ACC112 (cell line): Measurements from ENCODE around the gene CIB4.

Source experiments
- H2AFZ ChIP-seq: fragments of 200-600 bp; sonication (generic); one replicate; pipeline ENCODE4 v1.6.0; 2017; ENCODE audit warnings: antibody characterized with exemption, low read length; ENCODE audit not compliant: unreplicated experiment
- H3K27ac ChIP-seq: fragments of 200-600 bp; sonication (generic); 2 replicates; pipeline ENCODE4 v1.5.1; 2014; ENCODE audit warnings: low read depth, mild to moderate bottlenecking, antibody characterized with exemption, low read length, moderate library complexity
- H3K27me3 ChIP-seq: fragments of 200-600 bp; sonication (generic); 2 replicates; pipeline ENCODE4 v1.6.1; 2014; ENCODE audit warnings: mild to moderate bottlenecking, antibody characterized with exemption, low read length, moderate library complexity, mixed read lengths; ENCODE audit not compliant: insufficient read depth
- H3K36me3 ChIP-seq: fragments of 200-600 bp; sonication (generic); 2 replicates; pipeline ENCODE4 v1.6.1; 2016; ENCODE audit warnings: mild to moderate bottlenecking, antibody characterized with exemption, low read length, moderate library complexity, mixed read lengths; ENCODE audit not compliant: insufficient read depth
- H3K4me1 ChIP-seq: fragments of 200-600 bp; sonication (generic); one replicate; pipeline ENCODE4 v1.6.1; 2016; ENCODE audit warnings: low read length, mixed read lengths; ENCODE audit not compliant: insufficient read depth, unreplicated experiment, control insufficient read depth
- H3K4me3 ChIP-seq: fragments of 200-600 bp; sonication (generic); 2 replicates; pipeline ENCODE4 v1.5.1; 2014; ENCODE audit warnings: mild to moderate bottlenecking, low read depth, low read length
- H3K79me2 ChIP-seq: fragments of 200-600 bp; sonication (generic); one replicate; pipeline ENCODE4 v1.6.0; 2016; ENCODE audit warnings: low read length; ENCODE audit not compliant: control insufficient read depth, unreplicated experiment, insufficient read depth

Gene CIB4

DNA sequence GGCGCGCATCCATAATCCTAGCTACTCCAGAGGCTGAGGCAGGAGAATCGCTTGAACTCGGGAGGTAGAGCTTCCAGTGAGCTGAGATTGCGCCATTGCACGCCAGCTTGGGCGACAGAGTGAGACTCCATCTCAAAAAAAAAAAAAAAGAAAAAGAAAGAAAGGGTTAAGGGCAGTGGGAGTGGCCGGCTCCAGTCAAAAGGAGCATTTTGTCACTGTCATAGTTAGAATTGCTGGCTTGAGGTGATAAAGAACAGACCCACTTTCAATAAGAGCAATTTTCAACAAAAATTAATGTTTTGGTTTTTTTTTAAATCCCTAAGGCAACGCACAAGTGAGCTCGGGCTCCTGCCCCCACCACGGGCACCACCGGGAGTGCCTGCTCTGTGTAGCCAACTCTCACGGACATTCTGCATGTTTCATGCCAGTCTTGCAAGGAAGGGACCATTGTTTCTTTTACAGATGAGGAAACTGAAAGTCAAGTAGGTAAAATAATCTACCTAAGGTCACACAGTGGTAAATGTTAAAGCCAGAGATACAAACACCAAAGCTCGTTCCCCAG lies 8.5 kb downstream of the CIB4 start:
- Histone ChIP-seq H3K4me3 (no peak overlapping the region), H3K27me3 (no peaks in the 10 kb centered on the region), H3K36me3 (no peaks in the 10 kb centered on the region), H3K27ac (no peak overlapping the region), H3K79me2 (no peaks in the 10 kb centered on the region), H3K4me1 (no peaks in the 10 kb centered on the region), H2AFZ (no peak overlapping the region)

DNA sequence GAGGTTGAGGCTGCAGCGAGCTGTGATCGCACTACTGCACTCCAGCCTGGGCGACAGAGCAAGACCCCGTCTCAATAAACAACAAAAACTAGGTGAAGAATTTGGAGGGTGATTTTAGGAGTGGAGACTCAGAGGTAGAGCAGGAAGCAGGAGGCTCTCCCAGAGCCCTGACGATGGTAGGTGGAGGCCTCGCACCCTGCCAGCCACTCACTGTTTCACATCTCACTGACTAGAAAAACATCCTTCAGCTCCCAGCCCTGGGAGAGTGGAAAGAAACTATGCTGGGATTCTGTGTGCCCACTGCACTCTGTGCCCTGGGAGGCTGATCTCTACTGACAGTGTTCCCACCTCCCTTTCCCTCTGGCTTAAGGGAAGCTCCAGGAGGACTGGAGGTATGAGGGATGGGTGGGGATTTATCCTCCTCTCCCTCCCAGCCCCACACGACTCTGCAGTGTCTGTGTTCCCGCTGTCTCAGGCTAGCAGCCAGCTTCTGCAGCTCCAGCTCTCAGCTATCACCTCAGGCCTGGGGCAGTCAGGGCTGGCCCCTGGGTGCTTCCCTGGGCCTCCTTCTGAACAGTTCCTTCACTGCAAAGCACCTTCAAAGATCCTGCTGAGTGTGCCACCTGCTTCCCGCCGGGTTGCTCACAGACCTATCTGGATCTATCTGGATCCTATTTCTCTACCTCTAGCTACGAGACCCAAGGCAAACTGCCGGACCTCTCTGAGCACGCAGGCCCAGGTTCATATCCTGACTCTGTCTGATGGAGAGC lies 9.6 kb downstream of the CIB4 start:
- no peaks in the 10 kb centered on the region for H3K36me3 ChIP-seq
- no peak overlapping the region for H2AFZ ChIP-seq
- H3K4me3 ChIP-seq, result no peak overlapping the region
- no peaks in the 10 kb centered on the region for H3K4me1 ChIP-seq
- no peak overlapping the region for H3K27ac ChIP-seq
- H3K79me2 ChIP-seq, result no peaks in the 10 kb centered on the region
- H3K27me3 ChIP-seq, result no peaks in the 10 kb centered on the region

DNA sequence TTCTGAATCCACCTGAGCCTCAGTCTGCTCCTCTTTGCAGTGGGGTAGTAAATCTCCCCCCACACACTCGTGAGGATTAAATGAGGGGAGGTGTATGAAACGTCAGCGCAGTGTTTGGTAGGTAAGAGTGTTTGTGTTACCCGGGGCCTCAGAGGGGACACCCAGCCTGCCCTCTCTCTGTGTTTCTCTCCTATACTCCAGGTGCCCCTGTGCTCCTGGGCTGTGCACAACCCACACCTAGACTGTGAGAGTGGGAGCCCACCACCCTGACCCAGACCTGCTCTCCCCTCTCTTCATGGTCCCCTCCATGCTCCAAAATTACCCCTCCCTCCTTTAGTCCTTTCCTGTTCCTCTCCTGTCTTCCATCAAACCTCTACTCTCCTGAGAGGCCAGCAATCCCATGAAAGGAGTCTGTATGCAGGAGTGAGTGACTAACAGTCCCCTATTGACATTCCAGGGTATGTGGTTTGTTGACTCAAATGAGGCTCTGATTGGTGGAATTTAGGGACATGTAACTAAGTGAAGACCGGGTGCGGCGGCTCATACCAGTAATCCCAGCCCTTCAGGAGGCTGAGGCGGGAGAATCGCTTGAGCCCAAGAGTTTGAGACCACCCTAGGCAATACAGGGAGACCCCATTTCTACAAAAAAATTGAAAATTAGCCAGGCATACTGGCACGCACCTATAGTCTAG lies 10.4 kb downstream of the CIB4 start:
- Histone ChIP-seq H3K27me3 (no peaks in the 10 kb centered on the region), H3K27ac (no peak overlapping the region), H3K4me1 (no peaks in the 10 kb centered on the region), H2AFZ (no peak overlapping the region), H3K79me2 (no peaks in the 10 kb centered on the region), H3K36me3 (no peaks in the 10 kb centered on the region), H3K4me3 (no peak overlapping the region)

DNA sequence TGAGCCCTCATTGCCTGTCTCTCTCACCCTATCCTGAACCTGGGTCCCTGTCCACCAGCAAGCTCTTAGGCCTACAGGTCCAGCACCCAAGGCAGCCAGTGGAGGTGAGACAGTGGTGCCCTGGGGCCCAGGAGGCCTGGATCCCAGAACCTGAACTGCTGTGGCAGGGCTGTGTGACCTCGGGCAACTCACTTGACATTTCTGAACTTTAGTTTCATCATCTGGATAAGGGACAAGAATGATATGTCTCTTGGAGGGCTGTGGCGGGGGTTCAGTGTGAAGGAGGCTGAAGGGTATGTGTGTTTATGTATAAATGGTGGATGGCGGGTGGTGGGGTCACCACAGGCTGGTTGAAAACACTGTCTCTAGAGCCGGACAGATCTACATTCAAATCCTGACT lies 10.9 kb downstream of the CIB4 start:
- H3K27me3 ChIP-seq, result no peaks in the 10 kb centered on the region
- H3K36me3 ChIP-seq, result no peaks in the 10 kb centered on the region
- H3K4me1 ChIP-seq, result no peaks in the 10 kb centered on the region
- no peak overlapping the region for H3K27ac ChIP-seq
- H2AFZ ChIP-seq, result no peak overlapping the region
- H3K4me3 ChIP-seq, result no peak overlapping the region
- no peaks in the 10 kb centered on the region for H3K79me2 ChIP-seq

DNA sequence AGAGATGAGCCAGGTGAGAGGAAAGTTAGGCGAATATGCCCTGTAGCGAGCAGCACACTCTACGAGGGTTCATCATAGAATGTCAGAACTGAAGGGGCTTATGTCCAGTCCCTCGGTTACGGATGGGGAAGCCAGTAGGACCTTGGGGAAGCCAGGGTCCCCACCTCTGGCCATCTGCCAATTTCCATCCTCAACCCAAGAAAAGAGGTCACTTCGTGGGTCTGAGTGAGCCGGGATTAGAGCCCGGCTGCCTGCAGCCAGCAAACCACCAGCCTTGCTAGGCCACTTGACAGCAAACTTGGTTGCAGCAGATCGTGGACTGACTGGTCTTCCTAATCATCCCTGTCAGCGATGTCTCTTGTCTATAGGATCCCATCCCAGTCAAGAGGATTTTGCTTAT lies 11.4 kb downstream of the CIB4 start:
- Histone ChIP-seq H3K27ac (no peak overlapping the region), H3K36me3 (no peaks in the 10 kb centered on the region), H3K79me2 (no peaks in the 10 kb centered on the region), H3K27me3 (no peaks in the 10 kb centered on the region), H3K4me1 (no peaks in the 10 kb centered on the region), H3K4me3 (no peak overlapping the region), H2AFZ (no peak overlapping the region)

DNA sequence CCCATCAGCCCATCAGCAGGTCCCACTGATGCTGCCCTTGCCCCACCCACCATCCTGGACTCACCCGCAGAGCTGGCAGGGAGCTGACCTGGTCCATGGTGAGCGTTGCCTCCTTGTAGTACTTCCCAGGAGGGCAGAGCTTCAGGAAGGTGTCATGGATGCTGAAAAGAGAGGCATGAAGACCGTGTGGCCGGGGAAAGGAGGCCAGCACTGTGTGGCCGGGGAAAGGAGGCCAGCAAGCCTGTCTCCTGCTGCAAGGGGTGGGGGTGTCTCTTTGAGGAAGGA lies 11.9 kb downstream of the CIB4 start:
- Histone ChIP-seq H3K36me3 (no peaks in the 10 kb centered on the region), H3K79me2 (no peaks in the 10 kb centered on the region), H3K27ac (no peak overlapping the region), H3K4me3 (no peak overlapping the region), H3K4me1 (peaks cover under 1% of the 10 kb centered on the region), H2AFZ (no peak overlapping the region), H3K27me3 (no peaks in the 10 kb centered on the region)

DNA sequence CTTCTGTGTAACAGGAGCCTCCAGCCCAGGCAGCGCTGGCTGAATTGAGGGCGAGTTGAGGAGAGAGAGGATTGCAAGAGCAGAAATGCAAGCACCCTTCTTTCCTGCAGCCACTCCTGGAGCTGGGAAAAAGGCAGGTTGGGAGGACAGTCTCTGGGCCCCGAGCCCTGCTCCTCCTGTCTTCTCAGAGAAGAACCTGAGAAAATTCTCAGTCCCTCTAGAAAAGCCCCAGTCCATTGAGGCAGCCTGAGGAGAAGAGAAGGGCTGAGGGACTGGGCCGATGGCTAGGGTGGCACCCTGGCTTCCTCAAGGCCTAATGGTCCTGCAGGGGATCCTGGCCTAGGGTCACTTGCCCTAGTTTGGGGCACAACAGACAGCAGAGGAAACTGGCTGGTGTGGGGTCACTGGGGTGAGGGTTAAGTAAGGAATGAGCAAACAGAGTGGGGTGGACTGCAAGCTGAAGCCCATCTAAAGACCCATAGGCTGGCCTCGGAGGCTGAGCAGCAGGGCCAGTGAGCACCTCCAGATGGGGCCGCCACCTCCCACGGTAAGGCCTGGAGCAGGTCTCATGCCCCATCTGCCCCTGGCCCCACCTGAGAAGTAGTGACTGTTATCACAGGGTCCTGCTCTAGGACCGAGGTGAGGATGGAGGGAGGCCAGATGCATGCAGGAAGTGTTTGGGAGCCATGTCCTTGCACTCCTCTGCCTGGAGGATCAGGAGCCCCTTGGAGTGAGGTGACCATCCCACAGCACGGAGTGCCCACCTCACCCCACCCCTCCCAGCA lies 12.4 kb downstream of the CIB4 start:
- Histone ChIP-seq H3K36me3 (no peaks in the 10 kb centered on the region), H3K4me3 (no peak overlapping the region), H3K27ac (no peak overlapping the region), H3K27me3 (no peaks in the 10 kb centered on the region), H3K79me2 (no peaks in the 10 kb centered on the region), H2AFZ (no peak overlapping the region), H3K4me1 (peaks cover 6% of the 10 kb centered on the region)

DNA sequence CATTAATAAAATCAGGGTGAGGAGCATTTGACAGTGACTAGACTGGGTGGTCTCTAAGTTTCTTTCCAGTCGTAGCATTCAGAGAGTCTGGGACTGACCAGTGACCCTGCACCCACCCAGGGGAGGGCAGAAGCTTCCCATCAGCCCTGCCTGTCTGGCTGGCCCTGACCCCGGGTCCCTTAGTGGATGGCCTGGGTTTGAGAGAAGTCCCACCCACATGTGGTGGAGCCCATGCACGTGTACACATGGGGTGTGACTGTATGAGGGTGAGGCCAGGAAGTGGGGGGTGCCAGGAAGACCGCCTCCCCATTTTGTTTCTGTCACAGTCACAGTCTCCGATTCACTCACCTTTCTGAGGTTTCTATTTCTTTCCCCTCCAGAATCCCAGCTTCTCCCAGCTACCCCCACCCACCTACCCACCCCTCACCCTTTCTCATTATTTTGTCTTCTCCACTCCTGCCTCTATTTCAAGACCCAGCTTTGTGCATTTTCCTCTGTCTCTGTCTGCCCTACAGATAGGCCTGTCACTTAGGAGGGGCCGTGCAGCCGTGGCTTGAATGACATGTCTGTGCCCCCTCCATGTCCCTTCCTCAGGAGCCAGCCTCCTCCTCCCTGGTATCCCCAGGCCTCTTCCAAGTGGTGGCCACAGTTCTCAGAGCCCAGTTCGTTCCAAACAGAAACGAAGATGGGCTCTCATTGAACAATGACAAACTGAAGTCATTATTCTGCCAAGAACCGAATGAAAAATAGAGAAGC lies 13.6 kb downstream of the CIB4 start:
- peaks cover 9% of the 10 kb centered on the region for H3K4me1 ChIP-seq
- no peaks in the 10 kb centered on the region for H3K36me3 ChIP-seq
- H3K79me2 ChIP-seq, result no peaks in the 10 kb centered on the region
- H2AFZ ChIP-seq, result no peak overlapping the region
- no peak overlapping the region for H3K27ac ChIP-seq
- no peaks in the 10 kb centered on the region for H3K27me3 ChIP-seq
- H3K4me3 ChIP-seq, result no peak overlapping the region

DNA sequence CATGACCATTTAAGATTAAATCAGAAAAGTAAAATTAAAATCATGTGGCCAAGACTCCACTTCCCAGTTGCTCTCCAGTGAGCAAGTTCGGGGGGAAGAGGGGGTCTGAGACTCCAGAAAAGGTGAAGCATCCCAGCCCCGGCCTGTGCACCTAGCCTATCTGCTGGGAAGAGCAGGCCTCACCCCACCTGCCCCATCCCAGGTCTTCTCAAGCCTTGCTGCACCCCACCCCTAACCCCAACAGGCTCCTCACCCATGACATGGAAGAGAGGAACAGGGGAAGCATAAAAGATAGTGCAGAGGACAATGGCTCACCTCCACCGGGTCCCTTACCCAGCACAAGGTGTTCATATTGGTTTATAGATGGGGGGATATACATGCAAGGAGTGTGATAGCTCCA lies 14.6 kb downstream of the CIB4 start:
- no peak overlapping the region for H3K27ac ChIP-seq
- no peaks in the 10 kb centered on the region for H3K27me3 ChIP-seq
- H3K4me3 ChIP-seq, result no peak overlapping the region
- H3K4me1 ChIP-seq, result peaks cover 9% of the 10 kb centered on the region
- no peaks in the 10 kb centered on the region for H3K79me2 ChIP-seq
- H3K36me3 ChIP-seq, result no peaks in the 10 kb centered on the region
- H2AFZ ChIP-seq, result no peak overlapping the region
